Midbrain (tissue), 1 donor: ENCODE results near the gene CDK9.

Experiments used
- DNase-seq: peaks from one replicate; lab custom pipeline; 2025; lab: John Stamatoyannopoulos, UW

Gene CDK9

DNA sequence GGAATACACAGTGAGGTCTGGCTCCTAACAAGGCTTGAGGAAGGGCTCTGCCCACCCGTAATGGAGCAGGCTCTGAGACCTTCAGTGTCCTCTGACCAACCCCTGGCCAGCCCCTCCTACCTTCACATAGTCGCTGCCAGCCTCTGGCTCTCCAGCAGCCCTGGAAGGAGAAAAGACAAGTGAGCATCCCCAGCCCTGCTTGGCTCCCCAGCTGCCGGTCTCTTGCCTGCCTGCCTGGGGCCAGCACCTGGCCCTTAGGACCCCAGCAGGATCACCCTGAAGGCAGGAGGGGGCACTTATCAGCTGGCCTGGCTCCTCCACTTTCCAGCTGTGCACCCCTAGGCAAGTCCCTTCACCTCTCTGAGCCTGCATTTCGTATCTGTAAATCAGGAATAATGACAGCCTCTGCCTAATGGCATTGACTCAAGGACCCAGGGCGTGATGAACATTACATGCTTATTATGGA, 24.3 kb upstream of the CDK9 start:
- no peak for DNase-seq

DNA sequence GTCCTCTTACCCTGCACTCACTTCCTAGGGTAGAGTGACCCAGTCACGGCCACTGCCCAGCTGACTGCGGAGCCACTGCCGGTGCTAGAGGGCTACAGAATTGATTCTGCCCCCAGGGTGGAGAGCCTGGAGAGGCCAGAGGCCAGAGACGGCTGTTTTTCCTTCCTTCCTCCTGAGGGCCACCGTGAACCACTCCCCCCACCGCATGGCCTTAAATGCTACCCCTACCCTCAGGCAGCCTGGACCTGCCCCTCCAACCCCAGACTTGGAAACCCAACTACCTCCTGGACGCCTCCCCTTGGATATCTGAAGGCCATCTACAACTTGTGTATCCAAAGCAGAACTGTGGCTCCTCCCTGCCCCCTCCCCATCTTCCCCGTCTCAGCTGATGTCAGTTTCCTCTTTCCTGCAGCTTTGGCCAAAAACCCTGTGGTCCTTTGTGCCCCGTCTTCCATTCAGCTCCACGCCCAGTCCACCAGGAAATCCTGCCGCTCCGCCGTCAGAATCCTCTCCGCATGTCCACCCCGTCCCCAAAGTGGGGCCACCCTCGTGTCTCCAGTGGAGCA, 23.6 kb upstream of the CDK9 start:
- peak; percentile 5 for DNase-seq

DNA sequence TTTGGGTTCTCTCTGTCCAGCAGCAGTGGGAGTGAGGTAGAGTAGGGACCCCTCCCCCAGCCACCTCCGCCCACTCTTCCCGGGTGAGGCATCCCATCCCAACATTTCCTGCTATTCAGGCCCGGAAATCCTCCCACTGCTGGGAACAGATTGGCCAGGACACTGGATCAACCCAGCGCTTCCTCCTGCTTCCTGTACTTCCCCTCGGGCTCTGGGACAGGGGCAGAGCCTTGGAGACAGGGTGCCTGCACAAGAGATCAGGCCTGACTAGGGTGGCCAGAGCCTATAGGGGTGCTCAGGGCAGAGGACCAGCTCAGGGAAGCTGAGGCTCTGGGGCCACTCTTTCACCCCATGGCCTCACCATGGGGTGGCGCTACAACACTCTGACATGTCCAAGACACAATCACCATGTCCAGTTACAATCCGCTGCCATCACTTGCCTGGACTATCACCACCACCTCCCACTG, 21.9 kb upstream of the CDK9 start:
- DNase-seq, result peak; percentile 19

DNA sequence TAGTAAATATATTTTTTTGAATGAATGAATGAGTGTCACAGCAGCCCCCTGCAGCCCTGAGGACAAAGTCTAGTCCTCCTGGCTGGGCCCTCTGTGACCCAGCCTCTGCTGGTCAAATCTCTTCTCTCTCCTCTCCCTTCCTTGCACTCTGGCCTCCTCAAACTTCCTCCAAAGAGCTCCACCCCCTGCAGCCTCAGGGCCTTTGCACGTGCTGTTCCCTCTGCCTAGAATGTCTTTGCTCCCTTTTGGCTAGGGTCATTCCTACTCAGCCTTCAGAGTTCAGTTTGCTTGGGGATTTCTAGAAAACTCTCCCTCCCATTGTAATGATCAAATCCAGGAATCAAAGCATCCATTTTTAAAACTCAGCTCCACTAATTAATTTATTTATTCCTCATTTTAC, 20.4 kb upstream of the CDK9 start:
- DNase-seq, result no peak

DNA sequence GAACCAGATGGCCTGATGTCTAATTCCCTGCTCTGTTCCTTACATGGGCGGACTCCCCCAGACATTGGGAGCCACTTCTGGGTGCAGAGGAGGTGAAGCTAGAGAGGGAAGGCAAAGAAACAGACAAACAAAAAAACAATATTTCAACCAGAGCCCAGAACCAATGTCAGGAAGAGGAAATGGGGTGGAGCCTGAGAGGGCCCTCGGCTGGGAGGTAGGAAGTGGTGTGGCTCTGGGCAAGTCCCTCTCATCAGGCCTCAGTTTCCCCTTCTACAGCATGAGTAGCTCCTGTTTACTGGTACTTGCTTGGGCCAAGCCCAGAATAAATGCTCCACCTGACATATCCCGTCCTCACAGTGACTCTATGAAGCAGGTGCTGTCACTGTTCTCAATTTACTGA, 18.4 kb upstream of the CDK9 start:
- no peak for DNase-seq

DNA sequence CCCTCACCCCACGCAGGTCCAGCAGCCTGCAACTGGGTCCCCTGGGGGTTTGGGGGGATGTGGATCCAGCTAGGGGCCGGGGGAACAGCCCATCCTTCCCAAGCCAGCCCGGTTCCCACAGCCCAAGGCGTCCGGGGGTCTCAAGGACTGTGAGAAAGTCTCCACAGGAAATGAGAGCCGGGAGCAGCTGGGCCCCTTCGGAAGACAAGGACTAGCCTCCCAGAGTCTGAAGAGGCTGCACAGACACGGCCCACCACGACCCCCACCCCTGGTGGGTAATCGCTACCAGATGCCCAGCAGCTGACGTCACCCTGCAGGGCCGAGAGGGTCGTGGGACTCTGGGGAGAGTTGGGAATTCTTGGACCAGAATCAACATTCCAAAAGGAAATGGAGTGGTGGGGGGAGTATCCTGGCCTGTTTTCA, 17.9 kb upstream of the CDK9 start:
- no peak for DNase-seq

DNA sequence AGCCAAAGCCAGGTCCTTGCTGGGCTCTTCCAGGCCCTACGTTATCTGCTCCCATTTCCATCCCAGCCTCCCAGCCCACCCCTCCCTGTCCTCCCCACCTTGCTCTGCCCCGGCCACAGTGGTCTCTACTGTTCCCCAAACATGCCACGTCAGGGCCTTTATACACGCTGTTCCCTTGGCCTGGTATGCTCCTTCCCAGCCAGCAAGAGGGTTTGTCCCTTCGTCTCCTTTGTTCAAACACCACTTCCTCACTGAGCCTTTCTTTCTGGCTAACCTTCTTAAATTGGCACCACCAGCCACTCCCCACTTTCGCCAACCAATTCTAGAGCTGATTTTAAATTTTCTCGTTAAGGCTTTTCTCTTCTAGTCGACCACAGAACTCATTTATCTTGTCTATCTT, 17.1 kb upstream of the CDK9 start:
- no peak for DNase-seq

DNA sequence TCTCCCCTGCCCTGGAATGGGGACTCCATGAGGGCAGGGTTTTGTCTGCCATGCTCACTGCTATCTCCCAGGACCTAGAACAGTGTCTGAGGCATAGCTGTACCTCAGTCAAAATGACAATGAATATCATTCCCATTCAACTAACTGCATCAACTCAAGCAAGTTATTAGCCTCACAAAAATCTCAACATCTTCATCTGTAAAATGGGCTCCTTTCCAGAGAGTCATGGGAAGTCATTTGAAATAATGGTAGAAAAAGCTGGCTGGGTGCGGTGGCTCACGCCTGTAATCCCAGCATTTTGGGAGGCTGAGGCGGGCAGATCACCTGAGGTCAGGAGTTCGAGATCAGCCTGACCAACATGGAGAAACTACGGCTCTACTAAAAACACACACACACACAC, 16.7 kb upstream of the CDK9 start:
- no peak for DNase-seq

DNA sequence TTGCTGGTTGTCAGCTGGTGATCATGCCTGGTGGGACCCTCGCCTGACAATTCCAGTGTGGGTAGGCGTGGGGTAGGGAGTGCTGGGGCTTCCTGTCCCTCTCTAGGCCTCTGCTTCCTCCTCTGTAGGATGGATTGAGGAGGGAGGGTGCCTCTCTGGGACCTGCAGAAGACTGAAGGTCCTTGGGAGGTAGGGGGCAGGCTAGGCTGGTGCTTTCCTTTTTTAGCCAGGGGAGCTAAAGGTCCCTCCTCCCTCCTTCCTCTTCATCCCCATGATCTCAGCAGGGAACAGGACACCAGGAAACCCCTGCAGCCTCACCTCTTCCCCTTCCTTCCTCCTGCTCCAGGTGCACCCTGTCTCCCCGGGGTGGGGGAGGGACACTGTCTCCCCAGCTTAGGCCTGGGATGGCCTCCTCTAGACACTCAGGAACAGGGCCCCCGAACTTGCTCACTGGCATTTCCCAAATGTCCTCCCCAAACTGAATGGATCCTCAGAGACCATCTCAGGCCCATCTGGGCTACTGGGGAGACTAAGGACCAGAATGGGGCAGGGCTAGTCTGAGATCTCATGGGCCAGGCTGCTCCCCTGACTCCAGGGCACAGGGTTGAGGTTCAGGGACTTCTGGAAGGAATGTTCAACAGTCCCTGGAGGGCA, 15.8 kb upstream of the CDK9 start:
- no peak for DNase-seq

DNA sequence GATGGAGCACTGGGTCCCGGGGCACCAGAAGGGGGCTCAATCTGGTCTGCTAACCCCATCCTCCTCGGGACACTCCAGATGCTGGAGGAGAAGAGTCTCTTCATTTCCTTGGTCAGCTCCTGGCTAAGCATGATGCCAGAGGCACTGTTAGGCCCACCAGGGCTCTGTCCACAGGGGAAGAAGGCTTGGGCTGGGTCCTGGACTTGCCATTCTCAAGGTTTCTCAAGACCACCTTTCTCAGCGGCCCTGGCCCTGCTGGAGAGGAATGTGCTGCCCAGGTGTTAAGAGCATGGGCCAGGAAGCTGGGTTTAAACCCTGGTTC, 15.3 kb upstream of the CDK9 start:
- no peak for DNase-seq

DNA sequence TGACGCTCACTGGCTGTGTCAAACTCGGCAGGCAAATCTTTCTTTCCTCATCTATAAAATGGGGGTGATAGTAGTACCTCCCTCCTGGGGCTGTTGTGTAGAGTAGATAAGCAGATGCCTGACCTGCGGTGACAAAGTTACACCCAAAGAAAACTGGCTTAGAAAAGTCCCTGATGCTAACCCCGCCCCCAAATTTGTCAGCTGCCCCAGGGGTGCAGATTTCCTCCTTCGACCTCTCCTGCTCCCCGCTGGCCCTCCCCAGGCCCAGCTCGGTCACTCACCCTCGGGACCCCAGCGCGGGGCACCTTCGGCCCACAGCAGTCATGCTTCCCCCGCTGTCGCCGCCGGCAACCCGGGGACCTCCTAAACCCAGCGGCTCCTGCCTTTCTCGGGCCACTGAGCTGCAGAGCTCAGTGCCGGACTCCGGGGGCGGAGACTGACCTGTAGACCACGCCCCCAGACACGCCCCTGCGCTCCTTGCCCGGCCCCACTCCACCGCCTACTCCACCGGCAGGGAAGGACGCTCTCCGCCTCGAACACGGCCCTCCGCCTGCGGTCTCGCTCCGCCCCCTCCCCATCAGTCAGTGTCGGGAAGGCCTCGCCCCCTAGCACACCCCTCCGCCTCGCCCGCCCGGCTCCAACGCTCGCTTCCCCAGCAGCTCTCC, 14.8 kb upstream of the CDK9 start:
- DNase-seq, result peak; percentile 89

DNA sequence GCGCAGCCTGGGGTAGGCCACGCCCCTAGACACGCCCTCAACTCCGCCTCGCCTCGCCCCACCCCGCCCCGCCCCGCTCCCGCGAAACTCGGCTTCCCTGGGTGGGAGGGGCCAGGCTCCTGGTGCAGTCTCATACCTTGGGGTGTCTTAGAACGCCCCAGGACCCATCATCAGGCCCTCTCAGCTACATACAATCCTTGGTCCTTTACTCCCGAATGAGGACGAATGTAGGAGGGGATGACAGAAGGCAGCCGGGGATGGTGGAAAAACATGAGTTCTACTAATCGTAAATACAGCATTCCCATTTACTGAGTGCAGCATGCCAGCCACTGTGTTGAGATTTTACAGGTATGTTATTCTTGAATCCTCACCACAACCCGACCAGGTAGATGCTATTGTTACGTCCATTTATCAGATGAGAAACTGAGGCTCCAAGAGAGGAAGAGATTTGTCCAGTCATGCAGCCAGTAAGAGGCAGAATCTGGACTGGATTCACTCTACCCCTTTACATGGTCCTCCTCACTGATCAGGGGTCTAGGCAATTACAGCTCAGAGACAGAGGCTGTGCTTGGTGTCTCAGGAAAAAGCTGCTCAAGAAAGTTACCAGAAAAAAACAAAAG, 14.2 kb upstream of the CDK9 start:
- no peak for DNase-seq

DNA sequence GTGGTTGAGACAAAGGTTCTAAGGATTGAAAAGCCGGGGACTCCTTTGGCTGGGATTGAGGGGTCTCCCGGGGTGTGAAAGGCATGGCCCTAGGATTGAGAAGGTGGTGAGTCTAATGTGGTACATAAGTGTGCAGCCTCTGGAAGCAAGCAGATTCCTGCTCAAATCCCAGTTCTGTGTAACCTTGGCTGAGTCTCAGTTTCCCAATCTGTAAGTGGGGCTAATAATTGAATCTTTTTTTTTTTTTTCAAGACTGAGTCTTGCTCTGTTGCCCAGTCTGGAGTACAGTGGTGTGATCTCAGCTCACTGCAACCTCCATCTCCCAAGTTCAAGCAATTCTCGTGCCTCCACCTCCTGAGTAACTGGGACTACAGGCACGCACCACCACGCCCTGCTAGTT, 13.2 kb upstream of the CDK9 start:
- no peak for DNase-seq

DNA sequence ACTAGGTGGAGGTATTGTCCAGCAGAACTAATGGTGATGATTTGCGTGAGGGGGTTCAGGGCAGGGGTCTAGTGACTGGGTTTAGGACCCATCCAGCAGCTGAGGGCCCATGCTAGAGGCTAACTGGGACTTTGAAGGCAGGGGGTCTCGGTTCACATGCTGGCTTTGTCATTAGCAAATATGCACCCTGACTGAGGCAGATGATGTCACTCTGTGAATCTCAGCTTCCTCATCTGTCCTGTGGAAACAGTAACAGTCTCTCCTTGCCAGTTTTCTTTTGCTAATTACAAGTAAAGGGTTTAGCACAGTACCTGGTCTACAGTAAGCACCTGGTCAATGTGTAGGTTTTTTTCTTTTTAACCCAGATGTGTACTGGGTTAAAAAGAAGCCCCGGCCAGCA, 12.6 kb upstream of the CDK9 start:
- no peak for DNase-seq

DNA sequence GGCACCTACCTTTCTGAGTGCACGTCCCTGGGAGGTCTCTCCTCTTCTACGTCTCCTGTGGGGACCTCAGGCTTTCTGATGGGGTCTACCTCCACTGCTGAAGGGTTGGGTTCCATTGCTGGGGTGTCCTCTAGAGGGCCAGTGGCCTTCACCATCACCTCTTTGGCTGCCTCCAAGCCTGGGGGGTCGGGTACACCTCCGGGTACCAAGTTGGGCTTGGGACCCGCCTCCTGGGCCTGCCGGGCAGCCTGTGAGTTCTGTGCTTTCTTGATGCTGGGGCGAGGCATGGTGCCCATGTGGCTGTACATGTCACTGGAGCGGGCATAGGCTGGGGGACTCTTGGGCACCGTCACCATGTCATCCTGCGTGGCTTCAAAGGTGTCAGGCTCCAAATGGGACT, 11.9 kb upstream of the CDK9 start:
- DNase-seq, result no peak

DNA sequence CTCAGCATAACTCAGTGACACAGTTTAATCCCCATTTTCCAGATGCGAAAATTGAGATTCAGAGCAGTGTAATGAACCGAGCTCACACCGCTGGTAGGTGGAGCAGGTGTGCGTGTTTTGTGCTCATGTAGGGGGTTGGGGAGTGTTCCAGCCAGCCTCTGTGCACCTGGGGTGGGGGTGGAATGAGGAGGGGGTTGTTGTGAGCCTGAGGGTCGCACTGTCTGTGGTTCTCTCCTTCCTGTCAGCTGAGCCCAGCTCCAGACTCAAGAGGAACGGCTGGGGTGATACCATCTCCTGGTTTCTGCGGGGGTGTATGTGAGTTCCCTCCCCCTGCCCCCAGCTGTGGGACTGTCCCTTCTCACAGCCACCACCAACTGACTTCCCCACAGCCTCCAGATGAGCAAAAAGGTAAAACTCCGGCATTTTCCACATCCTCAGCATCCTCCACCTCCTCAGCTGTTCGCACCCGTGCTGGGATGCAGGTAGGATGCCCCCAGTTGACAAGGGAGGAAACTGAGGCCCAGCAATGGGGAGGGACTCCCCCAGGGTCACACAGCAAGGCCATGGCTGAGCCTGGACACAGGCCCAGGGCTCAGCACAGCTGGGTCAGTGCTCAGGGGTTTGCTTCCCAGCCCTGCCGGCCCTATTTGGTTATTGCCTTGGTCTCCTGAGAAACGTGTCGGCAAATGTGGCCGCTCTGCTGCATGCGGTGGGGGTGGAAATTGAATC, 9.5 kb upstream of the CDK9 start:
- no peak for DNase-seq

DNA sequence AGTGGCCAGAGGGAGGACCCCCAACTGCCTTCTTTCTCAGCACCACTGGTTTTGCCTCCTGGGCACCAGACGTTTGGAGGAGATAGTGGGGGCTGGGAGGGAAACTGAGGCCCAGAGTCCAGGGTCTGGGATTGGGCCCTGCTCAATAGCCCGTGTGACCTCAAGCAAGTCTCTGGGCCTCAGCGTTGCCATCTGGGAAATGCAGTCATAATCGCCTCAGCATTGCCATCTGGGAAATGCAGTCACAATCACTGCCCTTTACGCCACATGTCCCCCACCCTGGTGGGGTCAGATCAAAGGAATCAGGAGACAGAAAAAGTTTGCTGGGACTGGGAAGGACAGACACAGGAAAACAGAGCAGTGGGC, 8.9 kb upstream of the CDK9 start:
- DNase-seq, result no peak

DNA sequence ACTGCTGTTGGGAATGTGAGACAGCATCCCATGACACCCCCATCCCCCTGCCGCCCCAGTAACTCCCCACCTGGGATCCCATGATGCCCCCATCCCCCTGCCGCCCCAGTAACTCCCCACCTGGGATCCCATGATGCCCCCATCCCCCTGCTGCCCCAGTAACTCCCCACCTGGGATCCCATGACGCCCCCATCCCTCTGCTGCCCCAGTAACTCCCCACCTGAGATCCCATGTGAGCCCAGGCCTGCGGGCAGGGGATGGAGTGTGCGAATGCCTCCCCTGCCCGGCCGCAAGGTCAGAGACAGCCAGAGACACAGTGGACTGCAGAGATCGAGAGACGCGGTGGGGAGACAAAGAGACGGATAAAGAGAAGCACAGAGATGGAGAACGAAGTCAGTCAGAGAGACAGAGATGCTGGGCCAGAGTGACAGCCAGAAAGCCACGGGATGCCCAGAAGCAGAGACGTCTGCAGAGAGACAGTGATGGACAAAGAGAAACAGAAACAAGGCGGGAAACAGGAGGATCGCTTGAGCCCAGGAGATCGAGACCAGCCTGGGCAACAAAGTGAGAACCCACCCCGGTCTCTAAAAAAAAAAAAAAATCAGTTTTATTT, 8.4 kb upstream of the CDK9 start:
- no peak for DNase-seq

DNA sequence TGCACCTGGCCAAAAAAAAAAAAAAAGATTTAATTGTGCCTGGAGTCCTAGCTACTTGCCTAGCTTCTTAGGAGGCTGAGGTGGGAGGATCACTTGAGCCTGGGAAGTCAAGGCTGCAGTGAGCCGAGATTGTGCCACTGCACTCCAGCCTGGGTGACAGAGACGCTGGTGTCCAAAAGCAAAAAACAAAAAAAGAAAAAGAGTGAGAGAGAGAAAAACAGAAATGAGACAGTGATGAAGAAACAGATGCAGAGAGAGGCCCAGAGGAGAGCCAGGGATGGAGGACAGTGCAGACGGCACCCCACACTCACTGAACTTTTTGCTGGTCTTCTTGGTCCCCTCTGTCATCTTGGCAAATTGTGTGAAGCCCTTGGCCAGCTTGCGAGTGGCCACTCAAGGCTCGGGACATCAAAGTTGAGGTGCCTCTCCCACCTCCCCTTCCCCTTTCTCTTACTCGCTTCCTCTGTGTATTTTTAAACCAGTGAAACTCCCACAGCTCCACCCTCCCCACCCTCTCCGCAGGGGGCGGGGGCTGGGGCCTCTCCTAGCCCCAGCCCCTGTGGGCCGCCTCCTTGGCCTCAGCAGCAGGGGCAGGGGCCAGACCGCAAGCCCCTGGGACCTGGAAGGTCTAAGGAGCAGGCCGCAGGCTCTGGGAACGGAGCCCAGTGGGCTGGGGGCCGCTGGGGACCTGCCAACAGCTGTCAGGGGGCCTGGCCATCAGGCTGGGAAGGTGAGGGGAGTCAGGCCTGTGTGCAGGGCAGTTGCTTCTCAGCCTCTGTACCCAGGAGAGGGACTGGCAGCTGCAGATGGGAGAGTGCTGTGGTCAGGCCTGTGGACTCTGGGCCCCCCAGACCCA, 7.3 kb upstream of the CDK9 start, which contains the start of gene SH2D3C:
Gene SH2D3C (minus strand): TSS at position 387 of the 856 bp plus-strand sequence. CDS start 39 bp downstream, at position 348.
- no peak for DNase-seq

DNA sequence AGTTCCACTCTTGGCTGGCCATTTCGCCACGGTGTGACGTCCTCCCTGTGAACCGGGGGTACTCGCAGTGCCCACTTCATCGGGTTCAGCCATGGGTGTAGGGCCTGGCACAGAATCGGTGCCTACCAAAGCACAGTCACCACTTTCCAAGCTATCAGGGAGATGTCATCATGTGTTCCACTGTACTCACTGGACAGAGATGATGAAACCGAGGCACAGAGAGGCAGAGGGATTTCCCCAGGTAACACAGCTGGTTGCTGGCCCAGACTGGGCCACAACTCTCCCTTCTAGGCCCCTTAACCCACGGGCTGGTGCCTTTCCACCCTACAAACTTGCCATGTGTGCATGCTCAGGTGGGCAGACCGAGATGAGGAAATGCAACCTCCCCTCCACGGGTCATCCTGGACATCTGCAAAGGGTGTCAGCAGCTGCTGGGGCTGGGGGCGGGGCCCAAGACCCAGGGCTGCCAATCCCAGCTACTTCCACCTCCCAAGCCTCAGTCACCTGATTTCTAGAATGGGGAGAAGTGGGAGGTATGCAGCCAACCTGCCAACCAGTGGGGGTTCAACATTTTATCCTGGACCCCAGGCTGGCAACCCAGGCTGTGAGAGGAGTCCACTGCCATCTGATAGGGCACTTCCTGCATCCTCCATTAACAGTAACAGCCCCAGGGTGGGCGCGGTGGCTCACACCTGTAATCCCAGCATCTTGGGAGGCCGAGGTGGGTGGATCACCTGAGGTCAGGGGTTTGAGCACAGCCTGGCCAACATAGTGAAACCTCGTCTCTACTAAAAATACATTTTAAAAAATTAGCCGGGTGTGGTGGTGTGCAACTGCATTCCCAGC, 6.5 kb upstream of the CDK9 start:
- DNase-seq, result no peak
